ENCODE results near the gene KANSL1.
"Not testable (repeated sequence)": the region's sequence is repeated elsewhere in the genome, so short reads cannot be mapped to it uniquely, and the experiment has no call there.

The KANSL1 gene

DNA sequence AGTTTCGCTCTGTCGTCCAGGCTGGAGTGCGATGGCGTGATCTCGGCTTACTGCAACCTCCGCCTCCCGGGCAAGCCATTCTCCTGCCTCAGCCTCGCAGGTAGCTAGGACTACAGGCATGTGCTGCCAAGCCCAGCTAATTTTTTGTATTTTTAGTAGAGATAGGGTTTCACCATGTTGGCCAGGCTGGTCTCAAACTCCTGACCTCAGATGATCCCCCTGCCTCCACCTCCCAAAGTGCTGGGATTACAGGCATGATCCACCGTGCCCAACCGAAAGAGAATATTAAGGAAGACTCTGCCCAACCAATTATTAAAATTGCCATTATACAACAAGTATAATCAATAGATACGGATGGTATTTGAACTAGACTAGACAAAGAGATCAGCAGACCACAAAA is 82.0 kb downstream of the KANSL1 start:
- DNase-seq, result not testable (repeated sequence)

DNA sequence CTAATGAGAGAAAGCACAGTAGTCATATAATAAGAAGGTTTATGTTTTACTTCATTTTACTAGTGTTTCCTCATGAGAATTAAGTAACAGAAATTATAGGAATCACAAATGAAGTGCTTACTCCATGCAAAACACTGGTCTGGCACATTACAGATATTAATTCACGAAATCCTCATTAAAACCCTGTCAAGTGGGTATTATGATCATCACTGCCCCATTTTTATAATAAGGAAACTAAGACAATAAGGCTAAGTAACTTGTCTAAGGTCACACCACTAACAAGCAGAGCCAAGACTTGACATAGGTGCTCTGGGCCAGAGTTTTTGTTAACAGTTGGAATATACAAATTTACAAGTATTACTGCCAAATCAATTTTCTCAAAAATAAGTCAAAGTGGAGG is 83.0 kb downstream of the KANSL1 start:
- DNase-seq, result no peak

DNA sequence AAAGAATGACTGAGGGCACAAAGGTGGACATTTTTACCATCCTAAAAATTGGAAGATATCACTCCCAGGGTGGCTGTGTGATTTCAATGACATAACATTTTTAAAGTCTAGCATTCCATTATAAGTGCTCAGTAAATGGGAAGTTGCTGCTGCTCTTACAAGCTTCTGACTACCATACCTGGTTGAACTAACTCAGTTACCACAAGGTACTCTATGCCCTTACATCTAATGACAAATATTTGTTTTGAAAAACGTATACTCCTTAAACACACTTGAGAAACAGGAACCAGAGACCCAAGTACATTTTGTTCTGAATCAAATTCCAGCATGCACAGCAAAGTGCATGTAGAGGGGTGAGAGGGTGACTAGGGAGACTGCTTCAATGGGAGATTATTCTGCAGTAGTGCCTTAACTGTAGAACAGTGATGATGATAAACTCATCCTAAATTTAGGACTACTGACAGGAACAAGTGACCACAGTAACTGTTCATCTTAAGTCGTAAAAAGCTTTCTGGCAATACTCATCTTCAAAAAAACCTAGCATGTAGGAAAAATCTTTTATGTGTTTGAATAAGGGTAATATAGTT is 83.5 kb downstream of the KANSL1 start:
- no peak for DNase-seq

- DNase-seq, result no peak
Measured at GRCh38 chr17:46108550-46109110, 84.6 kb downstream of the KANSL1 start.

GRCh38 chr17:46108120-46108519 is 85.1 kb downstream of the KANSL1 start:
- DNase-seq, result no peak

DNA sequence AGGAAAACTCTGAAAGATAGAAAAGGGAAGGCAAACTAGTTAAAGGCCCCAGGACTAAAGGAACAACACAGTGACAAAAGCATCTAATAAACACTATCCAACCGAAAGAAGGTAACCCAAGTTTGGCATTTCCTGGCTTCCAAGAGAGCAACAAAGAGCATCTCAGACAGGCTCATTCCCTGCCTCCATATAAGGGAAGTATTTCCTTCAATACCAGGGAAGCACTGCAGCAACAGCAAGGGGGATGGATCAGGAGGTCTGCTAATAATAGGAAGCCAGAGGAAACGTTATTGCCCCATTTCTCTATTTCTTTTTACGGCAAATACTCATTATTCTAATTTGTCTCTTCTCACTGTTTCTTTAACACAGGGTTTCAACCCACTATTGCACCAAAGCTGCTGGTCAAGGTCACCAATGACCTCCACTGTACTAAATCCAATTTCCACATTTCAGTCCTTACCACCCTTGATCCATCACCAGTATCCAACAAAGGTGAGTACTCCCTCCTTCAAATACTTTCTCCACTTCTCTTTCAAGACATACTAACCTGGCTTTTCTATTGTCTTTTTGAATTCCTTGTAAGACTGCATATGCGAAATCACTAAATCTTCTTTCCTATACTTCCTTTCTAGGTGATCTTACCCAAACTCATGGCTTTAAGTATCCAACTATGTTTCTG is 86.1 kb downstream of the KANSL1 start:
- DNase-seq, result peak in 1 of 3 donors; percentile 11

DNA sequence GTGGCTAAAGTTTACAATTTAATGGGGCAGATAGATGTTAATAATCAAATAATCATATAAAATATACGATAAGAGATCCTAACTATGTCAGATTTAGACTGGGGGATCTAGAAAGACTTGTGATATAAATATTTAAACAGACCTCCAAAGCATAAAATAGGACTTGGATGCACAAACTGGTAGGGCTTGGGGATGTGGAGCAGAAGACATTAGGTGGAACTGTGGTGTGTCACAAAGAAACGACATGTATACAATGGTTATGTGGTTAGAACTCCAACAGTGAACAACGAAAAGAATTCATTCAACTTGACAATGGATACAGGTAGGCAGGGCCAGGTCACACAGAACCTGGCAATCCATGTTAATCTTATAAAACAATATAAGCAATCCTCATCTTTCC is 90.4 kb downstream of the KANSL1 start:
- not testable (repeated sequence) for DNase-seq

- DNase-seq, result not testable (repeated sequence)
Measured at GRCh38 chr17:46101785-46102617, 91.2 kb downstream of the KANSL1 start.

GRCh38 chr17:46100590-46100989 is 92.6 kb downstream of the KANSL1 start:
- no peak for DNase-seq

DNA sequence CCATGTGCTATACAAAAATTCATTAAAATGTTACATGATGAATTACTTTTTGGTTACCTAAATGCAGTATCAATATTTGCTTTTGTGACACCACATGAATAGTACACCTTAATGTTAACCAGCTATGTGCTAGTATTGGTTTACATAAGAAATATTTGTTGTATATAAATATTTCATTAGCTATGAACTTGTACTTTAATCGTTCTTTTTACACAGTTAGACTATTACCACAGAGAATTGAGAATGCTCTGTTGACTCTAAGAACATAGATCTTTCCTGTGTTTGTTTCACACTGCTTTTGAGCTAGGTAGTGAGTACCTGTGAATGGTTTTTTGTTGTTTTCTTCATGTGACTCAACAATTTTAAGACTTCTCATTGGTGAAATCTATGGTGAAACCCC is 93.4 kb downstream of the KANSL1 start:
- no peak for DNase-seq

DNA sequence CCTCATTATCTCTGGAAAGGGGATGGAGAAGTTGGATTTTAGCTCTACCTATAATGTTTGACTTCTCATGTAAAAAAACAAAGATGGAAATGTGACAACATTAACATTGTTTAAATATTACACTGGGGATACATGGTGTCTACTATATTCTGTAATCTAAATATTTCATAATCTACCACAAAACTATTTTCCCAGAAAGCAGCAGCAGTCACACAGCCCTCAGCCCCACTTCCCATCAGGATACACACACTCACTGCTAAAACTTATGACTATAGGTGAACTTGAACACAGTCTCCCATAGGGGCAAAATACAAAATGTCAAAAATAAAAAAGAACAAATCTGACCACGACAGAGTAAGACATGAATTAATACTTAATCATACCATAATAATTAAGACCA is 95.7 kb downstream of the KANSL1 start:
- DNase-seq, result no peak

- DNase-seq, result no peak
Measured at GRCh38 chr17:46092991-46093390, 100.2 kb downstream of the KANSL1 start.

DNA sequence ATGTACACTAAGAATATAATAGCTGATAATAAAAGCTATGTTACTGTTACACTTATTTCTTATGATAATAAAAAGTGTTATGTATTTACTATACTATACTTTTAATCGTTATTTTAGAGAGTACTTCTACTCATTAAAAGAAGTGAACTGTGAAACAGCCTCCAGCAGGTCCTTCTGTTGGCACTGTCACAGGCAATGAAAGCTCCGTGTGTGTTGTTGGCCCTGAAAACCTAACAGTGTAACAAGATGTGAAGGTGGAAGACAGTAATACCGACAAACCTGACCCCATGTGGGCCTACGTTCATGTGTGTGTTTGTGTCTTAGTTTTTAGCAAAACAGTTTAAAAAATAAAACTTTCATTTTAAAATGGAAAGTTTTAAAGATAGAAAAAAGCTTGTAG is 102.4 kb downstream of the KANSL1 start:
- no peak for DNase-seq

- no peak for DNase-seq
Measured at GRCh38 chr17:46089389-46089965, 103.8 kb downstream of the KANSL1 start.

DNA sequence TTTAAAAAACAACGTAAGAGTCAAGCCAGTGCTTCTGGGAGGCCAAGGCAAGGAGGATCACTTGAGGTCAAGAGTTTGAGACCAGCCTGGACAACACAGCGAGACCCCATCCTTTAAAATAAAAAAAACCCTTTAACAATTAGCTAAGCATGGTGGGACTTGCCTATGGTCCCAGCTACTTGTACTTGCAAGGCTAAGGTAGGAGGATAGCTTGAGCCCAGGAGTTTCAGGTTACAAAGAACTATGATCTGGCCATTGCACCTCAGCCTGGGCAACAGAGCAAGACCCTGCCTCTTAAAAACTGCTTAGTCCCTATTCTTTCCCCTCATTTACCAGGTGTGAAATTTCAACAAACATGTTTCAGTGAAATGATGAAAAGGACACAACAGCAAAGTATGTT is 104.6 kb downstream of the KANSL1 start:
- no peak for DNase-seq

DNA sequence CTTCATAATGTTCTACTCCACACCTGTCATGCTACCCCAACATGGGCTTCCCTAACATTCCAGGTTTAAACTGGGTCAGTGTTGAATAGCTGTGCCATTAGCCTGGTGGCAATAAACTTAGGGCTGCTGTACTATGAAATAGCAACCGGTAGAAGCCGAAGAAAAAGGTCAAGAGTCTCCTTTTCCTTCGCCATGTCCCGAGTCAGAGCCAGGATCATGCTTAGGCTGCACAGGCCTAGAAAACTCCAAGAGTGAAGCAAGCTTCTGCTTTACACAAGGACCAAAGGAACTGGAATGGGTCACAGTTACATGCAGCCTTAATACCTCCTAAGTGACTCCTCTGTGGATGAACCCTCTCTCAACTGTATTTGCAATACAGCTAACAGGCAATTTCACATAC is 105.4 kb downstream of the KANSL1 start:
- not testable (repeated sequence) for DNase-seq

GRCh38 chr17:46086821-46087220 is 106.4 kb downstream of the KANSL1 start:
- DNase-seq, result no peak

DNA sequence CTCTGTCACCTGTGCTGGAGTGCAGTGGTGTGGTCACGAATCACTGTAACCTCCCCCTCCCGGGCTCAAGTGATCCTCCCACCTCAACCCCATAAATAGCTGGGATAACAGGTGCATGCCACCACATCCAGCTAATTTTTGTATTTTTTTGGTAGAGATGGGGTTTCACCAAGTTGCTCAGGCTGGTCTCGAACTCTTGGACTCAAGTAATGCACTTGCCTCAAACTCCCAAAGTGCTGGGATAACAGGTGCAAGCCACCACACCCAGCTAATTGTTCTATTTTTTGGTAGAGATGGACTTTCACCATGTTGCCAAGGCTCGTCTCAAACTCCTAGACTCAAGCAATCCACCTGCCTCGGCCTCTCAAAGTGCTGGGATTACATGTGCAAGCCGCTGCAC is 107.7 kb downstream of the KANSL1 start:
- DNase-seq, result no peak

DNA sequence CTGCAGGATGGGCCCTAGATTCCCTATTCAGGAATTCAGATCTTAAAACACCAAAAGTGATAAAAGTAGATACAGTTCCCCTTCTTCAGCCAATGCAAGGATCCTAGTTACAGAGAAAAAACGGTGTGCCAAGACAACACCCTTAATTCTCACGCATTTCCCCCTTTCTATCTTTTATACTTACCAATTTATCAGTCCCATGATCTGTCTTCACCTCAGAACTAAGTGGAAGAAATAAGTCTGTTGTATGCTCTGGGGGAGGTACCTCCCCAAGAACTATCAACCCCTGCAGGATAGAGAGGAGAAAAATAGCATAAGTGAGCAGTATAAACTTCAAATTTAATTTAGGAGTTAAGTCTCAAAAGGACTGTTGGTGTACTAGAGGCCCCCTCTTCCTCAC is 111.0 kb downstream of the KANSL1 start:
- no peak for DNase-seq

- DNase-seq, result no peak
Measured at GRCh38 chr17:46081018-46081320, 112.3 kb downstream of the KANSL1 start.

- DNase-seq, result no peak
Measured at GRCh38 chr17:46080118-46081017, 112.9 kb downstream of the KANSL1 start.

DNA sequence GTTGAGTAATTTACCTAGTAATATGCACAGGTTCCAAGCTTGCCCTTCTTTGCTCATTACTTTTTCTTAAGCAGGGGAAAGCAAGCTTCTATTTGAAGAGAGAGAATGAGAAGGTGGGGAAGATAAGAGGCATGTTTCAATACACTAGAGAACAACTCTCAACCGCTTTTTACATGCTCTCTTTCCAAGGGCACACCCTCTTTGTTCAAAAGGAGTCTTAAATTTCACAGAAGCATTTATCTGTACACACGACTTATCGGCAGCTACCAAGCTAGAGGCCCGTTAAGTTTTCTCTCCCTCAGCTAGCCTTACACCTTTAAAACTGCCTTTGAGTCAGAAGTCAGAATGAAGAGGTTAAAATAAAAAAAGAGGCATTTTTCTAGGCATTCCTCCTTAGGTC is 114.6 kb downstream of the KANSL1 start:
- no peak for DNase-seq

All from suppressor macrophage treated with lipopolysaccharide for 1 hour (primary cell).